ENCODE data around the gene GJB5. TPM values are rescaled to one million over a fixed set of nuclear protein-coding genes. Genes with fewer than 3 reads are reported as not detected.

GJB5 gene
- polyA plus RNA-seq, 1 donor (not counting 4 experiments of a cell fraction or from before 2014, with no cell fraction given), result 169 TPM

GRCh38 chr1:34787461-34788420 is 32.9 kb downstream of the GJB5 start:
- H3K9me1 ChIP-seq (ENCODE audit: control insufficient read depth, extremely low read depth, insufficient read depth, low read length), result peaks cover 2% of the 10 kb centered on the region
- H2AFZ ChIP-seq (ENCODE audit: control insufficient read depth, low read length), result no peak overlapping the region
- no peaks in the 10 kb centered on the region for H3K9me3 ChIP-seq (ENCODE audit: control insufficient read depth, low read depth, low read length)
- H3K4me2 ChIP-seq (ENCODE audit: control insufficient read depth, extremely low read depth, insufficient read depth, low read depth, low read length), result no peak overlapping the region
- H3K79me2 ChIP-seq (ENCODE audit: control insufficient read depth, insufficient read depth, low read length), result peaks cover 33% of the 10 kb centered on the region
- H3K36me3 ChIP-seq (ENCODE audit: control insufficient read depth in 2 of 2, extremely low read depth in 1 of 2, insufficient read depth in 2 of 2, low read length in 2 of 2), result peaks cover 15 to 32% of the 10 kb centered on the region in 2 experiments
- no peak overlapping the region for H3K27ac ChIP-seq (ENCODE audit: control insufficient read depth, insufficient read depth, low read length)
- no peak overlapping the region for H3K4me3 ChIP-seq (ENCODE audit: control insufficient read depth in 2 of 3, extremely low read depth in 1 of 3, insufficient read depth in 2 of 3, low read depth in 1 of 3, low read length in 3 of 3)
- FAIRE-seq (peak; percentile 9), DNase-seq (ENCODE audit: low read depth, low spot score) (no peak)
- H3K4me1 ChIP-seq (ENCODE audit: control insufficient read depth, extremely low read depth, insufficient read depth, low read length), result peaks cover 33% of the 10 kb centered on the region
- H3K27me3 ChIP-seq (ENCODE audit: control insufficient read depth, extremely low read depth, insufficient read depth, low read length), result peaks cover 12% of the 10 kb centered on the region
- TF ChIP-seq EZH2 (IDR thresholded peaks at IDR 0.05; ENCODE audit: low read length) (no peak), CTCF (optimal IDR thresholded peaks at IDR 0.05 in 1 of 3, IDR thresholded peaks at IDR 0.05 in 1 of 3, conservative IDR thresholded peaks at IDR 0.05 in 1 of 3; ENCODE audit: extremely low read depth in 1 of 3, insufficient read depth in 2 of 3, low read length in 3 of 3) (peak in 1 of 3 experiments; percentile 28)
- no peak overlapping the region for H3K9ac ChIP-seq (ENCODE audit: control insufficient read depth, extremely low read depth, insufficient read depth, low read length)
- H4K20me1 ChIP-seq (ENCODE audit: control insufficient read depth, extremely low read depth, insufficient read depth, low read length), result peaks cover 23% of the 10 kb centered on the region
- dilution Hi-C loops (cut with MboI; ENCODE audit: extremely low pct_ligation_motif_present, low sequenced_read_pairs), result no loop called here

GRCh38 chr1:34790985-34791384 is 36.1 kb downstream of the GJB5 start:
- H3K9me1 ChIP-seq (ENCODE audit: control insufficient read depth, extremely low read depth, insufficient read depth, low read length), result peaks cover 1% of the 10 kb centered on the region
- no peak overlapping the region for H3K4me3 ChIP-seq (ENCODE audit: control insufficient read depth in 2 of 3, extremely low read depth in 1 of 3, insufficient read depth in 2 of 3, low read depth in 1 of 3, low read length in 3 of 3)
- no peak overlapping the region for H2AFZ ChIP-seq (ENCODE audit: control insufficient read depth, low read length)
- no peak overlapping the region for H3K27ac ChIP-seq (ENCODE audit: control insufficient read depth, insufficient read depth, low read length)
- H3K4me2 ChIP-seq (ENCODE audit: control insufficient read depth, extremely low read depth, insufficient read depth, low read depth, low read length), result no peak overlapping the region
- H3K9me3 ChIP-seq (ENCODE audit: control insufficient read depth, low read depth, low read length), result no peaks in the 10 kb centered on the region
- no peak for TF ChIP-seq CTCF (optimal IDR thresholded peaks at IDR 0.05 in 1 of 3, IDR thresholded peaks at IDR 0.05 in 1 of 3, conservative IDR thresholded peaks at IDR 0.05 in 1 of 3; ENCODE audit: extremely low read depth in 1 of 3, insufficient read depth in 2 of 3, low read length in 3 of 3)
- no peak for TF ChIP-seq EZH2 (IDR thresholded peaks at IDR 0.05; ENCODE audit: low read length)
- H3K4me1 ChIP-seq (ENCODE audit: control insufficient read depth, extremely low read depth, insufficient read depth, low read length), result peaks cover 8% of the 10 kb centered on the region
- no peak for DNase-seq (ENCODE audit: low read depth, low spot score)
- dilution Hi-C loops (cut with MboI; ENCODE audit: extremely low pct_ligation_motif_present, low sequenced_read_pairs), result no loop called here
- peaks cover 16% of the 10 kb centered on the region for H4K20me1 ChIP-seq (ENCODE audit: control insufficient read depth, extremely low read depth, insufficient read depth, low read length)
- H3K36me3 ChIP-seq (ENCODE audit: control insufficient read depth in 2 of 2, extremely low read depth in 1 of 2, insufficient read depth in 2 of 2, low read length in 2 of 2), result peaks cover 4 to 15% of the 10 kb centered on the region in 2 experiments
- no peak overlapping the region for H3K9ac ChIP-seq (ENCODE audit: control insufficient read depth, extremely low read depth, insufficient read depth, low read length)
- peaks cover 2% of the 10 kb centered on the region for H3K79me2 ChIP-seq (ENCODE audit: control insufficient read depth, insufficient read depth, low read length)
- H3K27me3 ChIP-seq (ENCODE audit: control insufficient read depth, extremely low read depth, insufficient read depth, low read length), result peaks cover 24% of the 10 kb centered on the region
- FAIRE-seq, result no peak

Measured in keratinocyte (primary cell).